Non-pigmented ciliary epithelial cell (primary cell): ENCODE results near the gene SLC6A11.

ENCODE experiments used
- DNase-seq: peaks from one replicate; pipeline ENCODE4 v3.0.0-alpha.2; 2010; ENCODE audit warnings: low read depth

The SLC6A11 gene

GRCh38 chr3:10841100-10841499 is 25.1 kb downstream of the SLC6A11 start:
- DNase-seq: no peak

- DNase-seq: no peak
These were observed 27.4 kb downstream of the SLC6A11 start for GRCh38 chr3:10843378-10843777.

GRCh38 chr3:10845001-10845761 is 29.2 kb downstream of the SLC6A11 start:
- no peak for DNase-seq

- no peak for DNase-seq
These were observed 30.0 kb downstream of the SLC6A11 start for GRCh38 chr3:10845839-10846656.

GRCh38 chr3:10846657-10846975 is 30.6 kb downstream of the SLC6A11 start:
- no peak for DNase-seq

- DNase-seq: no peak
These were observed 32.2 kb downstream of the SLC6A11 start for GRCh38 chr3:10848261-10848660.

GRCh38 chr3:10852066-10852808 is 36.2 kb downstream of the SLC6A11 start:
- DNase-seq: no peak

- DNase-seq: no peak
These were observed 39.2 kb downstream of the SLC6A11 start for GRCh38 chr3:10855083-10855870.

- DNase-seq: no peak
These were observed 40.0 kb downstream of the SLC6A11 start for GRCh38 chr3:10855871-10856662.

GRCh38 chr3:10857235-10857634 is 41.2 kb downstream of the SLC6A11 start:
- no peak for DNase-seq

- no peak for DNase-seq
These were observed 42.1 kb downstream of the SLC6A11 start for GRCh38 chr3:10858091-10858490.

GRCh38 chr3:10867384-10867783 is 51.4 kb downstream of the SLC6A11 start:
- DNase-seq: no peak

GRCh38 chr3:10869460-10869859 is 53.4 kb downstream of the SLC6A11 start:
- DNase-seq: no peak

- no peak for DNase-seq
These were observed 54.3 kb downstream of the SLC6A11 start for GRCh38 chr3:10870296-10870695.

GRCh38 chr3:10873415-10873814 is 57.4 kb downstream of the SLC6A11 start:
- no peak for DNase-seq

GRCh38 chr3:10875914-10876313 is 59.9 kb downstream of the SLC6A11 start:
- no peak for DNase-seq

- no peak for DNase-seq
These were observed 60.6 kb downstream of the SLC6A11 start for GRCh38 chr3:10876661-10877060.

GRCh38 chr3:10882851-10883250 is 66.8 kb downstream of the SLC6A11 start:
- no peak for DNase-seq

GRCh38 chr3:10883478-10884234 is 67.6 kb downstream of the SLC6A11 start:
- DNase-seq: no peak

- no peak for DNase-seq
These were observed 71.0 kb downstream of the SLC6A11 start for GRCh38 chr3:10887015-10887414.
